Activated T-cell treated with anti-CD3 and anti-CD28 coated beads, Interleukin-2, amount 50 U/mL, for 48 hours (primary cell): ENCODE results near the gene FGF12.

ENCODE experiments used
- DNase-seq, 2 experiments: peaks; one replicate each; pipeline ENCODE4 v3.0.0-alpha.2; 2020

The FGF12 gene

GRCh38 chr3:192171213-192171612 lies 556.1 kb downstream of the FGF12 start:
- no peak for DNase-seq

GRCh38 chr3:192170659-192171058 lies 556.7 kb downstream of the FGF12 start:
- no peak for DNase-seq

GRCh38 chr3:192170031-192170430 lies 557.3 kb downstream of the FGF12 start:
- DNase-seq: no peak

- no peak for DNase-seq
Observed at GRCh38 chr3:192169332-192169915, 557.9 kb downstream of the FGF12 start.

- no peak for DNase-seq
Observed at GRCh38 chr3:192168202-192168601, 559.1 kb downstream of the FGF12 start.

GRCh38 chr3:192165552-192165951 lies 561.8 kb downstream of the FGF12 start:
- DNase-seq: no peak

- no peak for DNase-seq
Observed at GRCh38 chr3:192161661-192162060, 565.7 kb downstream of the FGF12 start.

- no peak for DNase-seq
Observed at GRCh38 chr3:192156382-192156781, 571.0 kb downstream of the FGF12 start.

GRCh38 chr3:192155194-192155593 lies 572.1 kb downstream of the FGF12 start:
- no peak for DNase-seq

GRCh38 chr3:192133271-192133670 lies 594.1 kb downstream of the FGF12 start:
- no peak for DNase-seq

- DNase-seq: peak; percentile 15 to 20
Observed at GRCh38 chr3:192130534-192131132, 596.7 kb downstream of the FGF12 start.

- DNase-seq: no peak
Observed at GRCh38 chr3:192129586-192129985, 597.8 kb downstream of the FGF12 start.

- DNase-seq: no peak
Observed at GRCh38 chr3:192128922-192129321, 598.4 kb downstream of the FGF12 start.

- no peak for DNase-seq
Observed at GRCh38 chr3:192128060-192128459, 599.3 kb downstream of the FGF12 start.

- no peak for DNase-seq
Observed at GRCh38 chr3:192122832-192123594, 604.3 kb downstream of the FGF12 start.

GRCh38 chr3:192121923-192122322 lies 605.4 kb downstream of the FGF12 start:
- DNase-seq: no peak

- no peak for DNase-seq
Observed at GRCh38 chr3:192108820-192109219, 618.5 kb downstream of the FGF12 start.

- no peak for DNase-seq
Observed at GRCh38 chr3:192106543-192106942, 620.8 kb downstream of the FGF12 start.

- DNase-seq: no peak
Observed at GRCh38 chr3:192092388-192093005, 634.8 kb downstream of the FGF12 start.

- no peak for DNase-seq
Observed at GRCh38 chr3:192091831-192092230, 635.5 kb downstream of the FGF12 start.

GRCh38 chr3:192090586-192090985 lies 636.8 kb downstream of the FGF12 start:
- no peak for DNase-seq
